ENCODE measurements around the gene CARD11.
"Not testable (repeated sequence)": the region's sequence is repeated elsewhere in the genome, so short reads cannot be mapped to it uniquely, and the experiment has no call there.

CARD11 gene

GRCh38 chr7:3028071-3028757 lies 15.5 kb downstream of the CARD11 start:
- in situ Hi-C loops (cut with HindIII; ENCODE audit: low sequenced_read_pairs) = no loop called here
- no peak for TF ChIP-seq CTCF (IDR thresholded peaks at IDR 0.05; ENCODE audit: low read depth, low read length)
- peak; percentile 63 for DNase-seq (ENCODE audit: low read depth, low spot score)
- H3K4me3 ChIP-seq (ENCODE audit: low read depth, low read length) = no peak overlapping the region

- H3K4me3 ChIP-seq (ENCODE audit: low read depth, low read length) = no peak overlapping the region
- in situ Hi-C loops (cut with HindIII; ENCODE audit: low sequenced_read_pairs) = no loop called here
- no peak for DNase-seq (ENCODE audit: low read depth, low spot score)
- no peak for TF ChIP-seq CTCF (IDR thresholded peaks at IDR 0.05; ENCODE audit: low read depth, low read length)
Observed at GRCh38 chr7:3027005-3027845, 16.4 kb downstream of the CARD11 start.

- no peak overlapping the region for H3K4me3 ChIP-seq (ENCODE audit: low read depth, low read length)
- in situ Hi-C loops (cut with HindIII; ENCODE audit: low sequenced_read_pairs) = no loop called here
- TF ChIP-seq CTCF (IDR thresholded peaks at IDR 0.05; ENCODE audit: low read depth, low read length) = no peak
- no peak for DNase-seq (ENCODE audit: low read depth, low spot score)
Observed at GRCh38 chr7:3025616-3026015, 18.1 kb downstream of the CARD11 start.

GRCh38 chr7:3021825-3022224 lies 21.8 kb downstream of the CARD11 start:
- no peak for DNase-seq (ENCODE audit: low read depth, low spot score)
- no peak overlapping the region for H3K4me3 ChIP-seq (ENCODE audit: low read depth, low read length)
- no peak for TF ChIP-seq CTCF (IDR thresholded peaks at IDR 0.05; ENCODE audit: low read depth, low read length)
- in situ Hi-C loops (cut with HindIII; ENCODE audit: low sequenced_read_pairs) = no loop called here

GRCh38 chr7:3021224-3021623 lies 22.4 kb downstream of the CARD11 start:
- DNase-seq (ENCODE audit: low read depth, low spot score); in situ Hi-C loops (cut with HindIII; ENCODE audit: low sequenced_read_pairs); H3K4me3 ChIP-seq (ENCODE audit: low read depth, low read length): not testable (repeated sequence)

GRCh38 chr7:3020416-3020815 lies 23.3 kb downstream of the CARD11 start:
- TF ChIP-seq CTCF (IDR thresholded peaks at IDR 0.05; ENCODE audit: low read depth, low read length) = no peak
- no peak for DNase-seq (ENCODE audit: low read depth, low spot score)
- H3K4me3 ChIP-seq (ENCODE audit: low read depth, low read length) = no peak overlapping the region
- in situ Hi-C loops (cut with HindIII; ENCODE audit: low sequenced_read_pairs) = no loop called here

GRCh38 chr7:3019801-3020200 lies 23.9 kb downstream of the CARD11 start:
- TF ChIP-seq CTCF (IDR thresholded peaks at IDR 0.05; ENCODE audit: low read depth, low read length) = no peak
- no peak overlapping the region for H3K4me3 ChIP-seq (ENCODE audit: low read depth, low read length)
- DNase-seq (ENCODE audit: low read depth, low spot score) = no peak
- in situ Hi-C loops (cut with HindIII; ENCODE audit: low sequenced_read_pairs) = no loop called here
